HG03378 (cell line): Measurements from ENCODE around the gene ALX4.

ENCODE experiments used
- ATAC-seq: cut with Tn5 transposase; IDR thresholded peaks from one replicate; pipeline ENCODE4 v1.9.1; 2021; ENCODE audit warnings: mild to moderate bottlenecking, moderate library complexity; ENCODE audit not compliant: unreplicated experiment

ALX4 gene

DNA sequence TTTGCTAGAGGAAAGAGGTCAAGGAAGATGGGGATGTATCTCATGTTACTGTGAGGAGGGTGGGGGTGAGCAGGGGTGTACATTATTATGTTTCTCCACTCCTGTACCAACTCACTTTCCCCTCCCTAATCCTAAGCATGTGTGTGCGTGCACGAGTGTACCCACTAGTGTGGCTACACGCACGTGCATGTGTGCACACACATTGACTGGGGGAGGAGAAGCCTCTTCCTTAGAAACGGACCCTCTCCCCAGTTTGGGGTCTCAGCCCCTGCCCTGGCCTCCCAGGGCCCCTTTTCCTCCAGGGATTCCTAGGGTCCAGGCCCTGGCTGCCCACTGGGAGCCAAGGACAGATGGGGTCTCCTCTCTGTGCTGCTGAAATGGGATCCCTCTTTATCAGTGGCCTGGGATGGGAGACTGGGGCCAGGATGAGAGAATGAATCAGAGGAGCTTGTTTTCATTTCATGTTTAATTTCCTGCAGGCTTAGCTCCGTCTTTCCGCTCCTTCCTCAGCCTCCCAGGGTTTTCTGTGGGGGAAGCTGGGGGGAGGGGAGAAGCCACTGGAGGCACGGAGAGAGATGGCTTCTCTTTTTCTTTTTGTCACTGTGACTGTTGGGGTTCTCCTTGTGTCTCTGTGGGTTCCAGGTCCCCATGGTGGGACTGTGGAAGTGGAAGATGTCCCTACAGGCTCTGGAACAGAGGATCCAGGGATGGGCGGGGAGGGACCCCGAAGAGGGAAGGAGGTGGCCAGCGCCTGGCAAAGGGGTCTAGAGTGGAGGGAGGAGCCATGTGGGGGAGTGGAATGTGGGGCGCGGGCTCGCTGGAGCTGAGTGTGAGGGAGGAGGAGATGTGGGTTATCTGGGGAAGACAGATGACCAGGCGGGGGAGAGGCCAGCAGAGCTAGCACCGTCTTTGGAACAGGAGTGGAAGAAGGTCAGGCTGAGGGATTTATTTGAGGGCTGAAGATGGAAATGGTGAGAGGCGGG is 40.3 kb downstream of the ALX4 start:
- no peak for ATAC-seq

DNA sequence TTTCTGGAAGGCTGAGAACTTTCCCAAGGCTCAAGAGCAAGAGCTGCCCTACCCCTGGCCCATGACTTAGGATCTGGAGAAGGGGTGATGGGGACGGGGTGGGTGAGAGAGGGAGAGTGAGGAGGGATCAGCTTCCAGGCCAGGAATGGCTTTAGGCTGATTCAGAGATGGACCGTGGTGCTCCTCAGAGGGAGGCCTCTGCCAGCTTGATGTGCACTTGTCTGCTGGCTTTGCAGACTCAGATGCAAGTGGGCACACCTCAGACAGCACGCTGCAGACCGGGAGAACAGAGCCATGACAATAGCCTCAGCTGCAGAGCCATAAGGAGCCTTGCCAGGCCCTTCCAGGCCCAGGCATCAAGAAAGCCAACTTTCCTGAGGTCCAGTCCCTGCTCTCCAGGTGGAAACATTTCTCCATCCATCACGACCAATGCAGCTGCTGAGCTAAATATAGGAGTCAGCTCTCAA is 41.3 kb downstream of the ALX4 start:
- no peak for ATAC-seq

DNA sequence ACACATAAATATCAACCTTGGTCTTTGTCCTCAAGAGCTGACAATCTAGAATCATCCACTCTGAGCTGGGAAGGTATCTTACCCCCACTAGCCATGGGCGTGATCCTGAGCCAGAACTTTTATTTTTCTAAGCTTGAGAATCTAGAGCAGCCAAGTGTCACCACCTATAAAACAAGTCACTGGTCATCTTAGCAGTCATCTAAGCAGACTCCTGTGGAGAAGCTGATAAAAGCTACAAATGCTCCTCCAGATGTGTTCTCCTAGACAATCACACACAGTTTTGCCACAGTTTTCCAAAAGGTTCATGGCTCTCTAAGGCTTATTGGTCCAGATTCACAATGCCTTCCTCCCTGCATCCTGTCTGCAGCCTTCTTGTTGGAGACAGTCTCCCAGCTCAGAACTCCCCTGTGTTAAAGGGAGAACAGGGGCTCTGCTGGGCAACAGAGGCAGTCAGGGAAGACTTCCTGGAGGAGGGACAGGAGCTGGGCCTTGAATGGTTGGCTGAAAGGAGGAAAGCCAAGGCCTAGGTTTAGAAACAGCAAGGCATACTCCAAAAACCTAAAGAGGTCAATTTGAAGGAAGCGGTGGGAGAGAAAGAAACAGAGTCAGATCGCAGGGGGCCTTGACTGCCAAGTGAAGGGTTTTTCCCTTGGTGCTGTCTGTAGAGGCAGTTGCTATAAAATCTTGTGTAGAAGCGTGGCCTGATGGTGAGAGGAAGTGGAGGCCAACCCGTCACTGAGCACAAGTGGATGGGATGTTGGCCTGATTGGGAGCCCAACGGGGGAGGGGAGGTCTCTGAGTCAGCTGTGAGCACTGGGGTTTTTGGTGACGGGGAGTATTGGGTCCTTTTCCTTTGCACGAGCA is 42.0 kb downstream of the ALX4 start:
- ATAC-seq: no peak

DNA sequence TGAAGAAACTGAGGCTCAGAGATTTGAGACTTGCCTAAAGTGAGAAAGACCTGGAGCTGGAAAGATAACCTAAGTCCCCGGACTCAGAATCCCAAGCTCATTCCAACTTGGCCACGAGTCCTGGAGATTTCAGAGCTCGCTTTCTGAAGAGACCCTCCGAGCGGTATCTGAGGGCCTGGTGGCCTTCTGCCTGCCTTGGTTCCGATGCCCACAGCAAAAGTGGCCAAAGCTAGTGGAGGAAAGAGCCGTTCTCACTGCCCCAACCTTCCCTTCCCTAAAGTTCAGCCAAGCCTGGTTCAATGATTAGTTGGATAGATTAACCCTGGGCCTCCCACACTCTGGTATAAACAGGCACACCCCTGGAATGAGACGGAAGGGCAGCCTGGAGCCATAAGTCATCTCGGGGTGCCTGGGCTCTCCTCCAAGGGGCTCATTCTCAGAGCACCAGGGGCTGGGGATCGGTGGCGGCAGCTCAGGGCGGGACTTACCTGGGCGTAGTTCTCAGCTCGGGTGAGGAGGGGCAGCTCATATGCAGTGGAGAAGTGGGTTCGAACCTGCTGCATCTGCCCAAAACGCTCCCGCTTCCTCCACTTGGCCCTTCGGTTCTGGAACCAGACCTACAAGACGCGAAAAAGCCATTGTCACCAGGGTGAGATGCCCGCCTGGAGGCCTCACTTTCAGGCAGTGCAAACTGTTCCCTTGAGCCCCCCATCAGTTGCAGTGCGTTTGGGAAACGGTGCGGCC is 42.8 kb downstream of the ALX4 start:
- no peak for ATAC-seq

DNA sequence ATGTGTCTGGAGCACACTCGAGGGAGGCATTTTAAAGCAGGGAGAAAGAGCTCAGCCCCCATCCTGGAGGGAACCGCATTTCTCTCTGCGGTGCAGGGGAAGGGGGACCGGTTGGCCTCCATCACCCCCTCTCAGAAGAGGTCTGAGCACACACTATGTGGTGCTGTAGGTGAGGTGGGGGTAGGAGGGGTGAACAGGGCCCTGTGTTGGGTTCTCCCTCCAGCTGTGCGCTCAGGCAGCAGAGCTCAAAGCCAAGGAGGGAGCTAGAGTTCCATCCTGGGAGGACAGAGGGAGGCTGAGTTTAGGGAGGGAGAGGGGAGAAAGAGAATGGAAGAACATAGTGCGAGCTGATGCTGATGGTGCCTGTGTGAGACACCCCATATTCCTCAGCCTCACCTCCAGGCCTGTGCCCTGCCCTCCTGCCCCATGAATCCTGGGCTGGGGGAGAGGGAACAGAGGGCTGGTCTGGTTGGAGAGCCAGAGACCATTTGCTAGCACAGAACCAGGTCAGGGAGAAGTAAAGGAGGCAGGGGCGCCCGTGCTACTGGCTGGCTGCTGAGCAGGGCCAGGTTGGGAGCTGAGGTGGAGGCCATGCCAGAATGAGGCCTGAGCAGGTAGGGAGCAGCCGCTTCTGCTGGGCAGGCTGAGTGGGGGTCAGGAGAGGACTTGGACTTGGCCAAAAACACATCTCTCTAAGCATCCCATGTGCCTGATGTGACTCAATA is 43.7 kb downstream of the ALX4 start:
- no peak for ATAC-seq

DNA sequence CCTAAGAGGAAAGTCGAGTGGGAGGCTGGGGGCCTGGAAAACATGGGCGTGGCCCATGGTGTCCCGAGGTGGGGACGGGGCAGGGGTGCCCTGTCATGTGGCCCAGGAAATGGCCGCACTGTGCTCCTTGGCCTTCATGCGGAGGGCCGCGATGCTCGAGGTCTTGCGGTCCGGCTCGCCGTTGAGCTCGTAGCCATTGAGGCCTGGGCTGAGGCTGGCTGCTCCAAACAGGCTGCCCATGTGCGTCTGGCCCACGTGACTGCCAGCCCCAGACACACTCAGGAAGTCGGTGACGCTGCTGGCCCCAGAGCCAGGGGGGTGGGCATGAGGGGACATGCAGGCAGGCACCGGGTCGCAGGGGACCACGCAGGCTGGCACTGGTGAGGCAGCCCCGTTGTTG is 45.2 kb downstream of the ALX4 start:
- no peak for ATAC-seq

DNA sequence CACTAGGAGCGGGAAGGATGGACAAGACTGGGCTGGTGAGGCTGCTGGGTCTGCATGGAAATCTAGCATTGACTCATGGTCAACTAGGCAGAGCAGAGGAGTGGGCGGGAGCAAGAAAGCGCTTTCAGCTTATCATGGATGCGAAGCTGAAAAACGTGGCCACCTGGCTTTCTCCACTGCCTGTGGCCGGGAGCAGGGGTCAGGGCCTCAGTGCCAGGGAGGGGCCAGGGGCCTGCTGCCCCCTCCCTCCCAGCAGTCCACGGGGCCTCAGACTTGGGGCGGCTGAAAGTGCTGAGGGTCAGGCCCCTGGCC is 45.5 kb downstream of the ALX4 start:
- ATAC-seq: no peak

DNA sequence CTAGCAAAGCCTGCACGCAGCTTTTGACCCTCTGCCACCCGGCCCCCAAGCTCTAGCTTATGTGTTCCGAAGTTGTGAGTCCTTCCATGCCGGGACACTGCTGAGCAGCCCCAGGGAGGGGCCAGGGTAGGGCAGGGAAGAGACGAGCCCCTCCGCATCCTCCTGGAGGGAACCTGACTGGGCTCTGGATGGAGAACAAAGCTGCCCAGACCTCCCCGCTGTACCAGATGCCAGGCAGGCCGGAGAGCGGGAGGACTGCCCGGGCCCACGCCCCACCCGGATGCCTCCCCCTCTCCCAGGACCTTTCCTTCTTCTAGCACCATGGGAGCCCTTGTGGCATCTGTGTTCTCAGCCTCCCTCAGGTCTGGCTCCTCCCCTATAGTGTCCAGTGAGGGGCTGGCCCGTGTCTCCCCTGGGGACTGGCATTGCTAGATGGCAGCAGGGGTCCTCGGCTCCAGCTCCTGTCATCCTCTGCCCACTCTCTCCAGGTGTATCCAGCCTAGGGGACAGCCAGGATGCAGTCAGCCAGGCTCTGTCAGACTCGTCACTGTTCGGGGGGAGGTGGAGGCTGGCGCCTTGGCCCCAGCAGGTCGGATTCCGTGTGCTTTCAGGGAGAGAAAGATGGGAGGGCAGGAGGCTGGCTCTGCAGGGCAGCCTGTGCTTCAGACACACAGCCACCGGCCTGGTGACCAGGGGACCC is 46.1 kb downstream of the ALX4 start:
- no peak for ATAC-seq

DNA sequence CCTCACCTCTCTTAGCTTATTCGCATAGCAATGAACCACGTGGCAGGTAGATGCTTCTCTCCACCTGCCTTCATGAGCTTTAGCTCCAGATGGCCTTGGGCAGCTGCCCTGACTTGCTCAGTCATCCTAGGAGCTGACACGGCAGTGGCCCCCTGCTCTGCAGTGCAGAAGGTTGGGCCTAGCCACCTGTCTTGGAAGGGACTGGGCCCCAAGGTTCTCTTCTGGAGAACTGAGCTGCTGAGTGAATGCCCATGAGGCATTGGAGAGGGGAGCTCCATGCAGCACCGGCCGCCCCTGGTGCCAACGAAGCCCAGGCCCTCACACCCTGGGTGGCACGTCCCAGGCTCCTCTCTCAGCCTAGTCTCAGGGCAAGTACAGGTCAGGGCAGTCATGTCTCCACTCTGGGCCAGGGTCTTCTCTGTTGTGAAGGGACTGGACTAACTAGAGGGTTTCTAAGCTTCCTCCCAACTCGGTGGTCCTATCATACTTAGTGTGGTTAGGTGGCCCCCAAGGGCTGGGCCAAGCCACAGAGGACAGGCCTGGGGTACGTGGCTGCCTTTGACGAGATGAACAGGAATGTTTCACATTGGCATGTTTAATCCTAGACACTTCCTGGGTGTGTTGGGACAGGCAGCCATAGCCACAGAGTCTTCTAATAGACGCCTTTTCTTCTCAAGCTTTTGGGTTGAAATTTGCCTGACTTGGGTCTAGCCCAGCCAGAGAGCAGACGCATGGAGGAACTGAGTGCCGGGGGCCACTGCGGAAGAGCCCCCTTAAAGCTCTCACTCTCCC is 47.9 kb downstream of the ALX4 start:
- no peak for ATAC-seq

DNA sequence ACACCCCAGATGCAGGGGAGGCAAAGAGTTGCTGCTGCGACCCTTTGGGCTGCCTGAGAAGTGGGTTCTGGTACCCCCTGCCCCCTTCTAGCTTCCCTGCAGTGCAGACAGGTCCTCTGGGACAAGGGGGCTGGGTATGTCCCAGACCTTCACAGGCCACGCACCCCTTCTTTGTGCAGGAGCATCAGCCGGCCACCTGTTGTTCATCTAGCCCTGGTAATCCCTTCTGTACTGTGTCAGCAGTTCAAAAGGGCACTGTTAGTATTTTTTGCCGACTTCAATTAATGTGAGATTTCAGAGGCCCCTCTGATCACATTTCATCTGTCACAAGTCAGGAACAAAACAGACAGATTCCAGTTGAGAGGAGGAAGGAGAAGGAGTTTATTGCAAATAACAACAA is 49.9 kb downstream of the ALX4 start:
- no peak for ATAC-seq

DNA sequence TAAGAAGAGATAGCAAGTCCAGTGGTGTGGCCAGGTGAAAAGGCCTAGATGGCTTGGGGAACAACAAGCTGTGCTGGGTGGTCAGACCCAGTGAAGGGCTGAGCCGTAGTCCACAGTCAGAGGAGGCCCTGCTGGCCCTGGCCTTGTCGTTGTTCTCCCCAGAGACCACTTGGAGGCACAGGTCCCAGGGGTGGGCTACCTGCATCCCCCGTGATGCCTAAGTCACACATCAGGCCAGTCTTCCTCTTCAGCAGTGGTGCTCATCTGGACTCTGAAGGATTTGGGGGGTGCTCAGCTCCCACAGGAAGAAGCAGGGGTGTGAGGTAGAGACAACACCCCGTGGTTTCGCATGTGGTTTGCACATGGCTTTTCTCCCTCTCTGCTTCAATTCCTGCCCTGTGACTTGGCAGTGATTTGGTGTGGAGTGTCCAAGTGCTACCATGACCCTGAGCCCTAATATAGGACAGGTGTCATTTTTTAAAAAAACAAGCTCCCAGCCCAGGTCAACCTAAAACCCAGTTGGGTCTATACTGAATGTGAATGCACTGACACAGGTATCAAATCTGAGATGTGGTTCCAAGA is 51.0 kb downstream of the ALX4 start:
- no peak for ATAC-seq

DNA sequence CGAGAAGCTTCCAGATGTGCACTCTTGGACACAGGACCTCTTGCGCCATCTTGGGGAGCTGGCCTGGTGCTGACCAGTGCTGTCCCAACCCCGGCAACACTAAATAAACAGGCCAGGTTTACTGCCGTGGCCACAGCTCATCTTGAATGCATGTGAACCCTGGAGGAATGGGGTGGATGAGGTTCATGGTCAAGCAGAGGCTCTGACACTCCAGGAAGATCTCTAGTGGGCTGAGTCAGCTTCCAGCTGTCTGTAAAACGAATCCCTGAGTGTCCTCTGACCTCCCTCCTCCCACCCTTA is 51.8 kb downstream of the ALX4 start:
- no peak for ATAC-seq

DNA sequence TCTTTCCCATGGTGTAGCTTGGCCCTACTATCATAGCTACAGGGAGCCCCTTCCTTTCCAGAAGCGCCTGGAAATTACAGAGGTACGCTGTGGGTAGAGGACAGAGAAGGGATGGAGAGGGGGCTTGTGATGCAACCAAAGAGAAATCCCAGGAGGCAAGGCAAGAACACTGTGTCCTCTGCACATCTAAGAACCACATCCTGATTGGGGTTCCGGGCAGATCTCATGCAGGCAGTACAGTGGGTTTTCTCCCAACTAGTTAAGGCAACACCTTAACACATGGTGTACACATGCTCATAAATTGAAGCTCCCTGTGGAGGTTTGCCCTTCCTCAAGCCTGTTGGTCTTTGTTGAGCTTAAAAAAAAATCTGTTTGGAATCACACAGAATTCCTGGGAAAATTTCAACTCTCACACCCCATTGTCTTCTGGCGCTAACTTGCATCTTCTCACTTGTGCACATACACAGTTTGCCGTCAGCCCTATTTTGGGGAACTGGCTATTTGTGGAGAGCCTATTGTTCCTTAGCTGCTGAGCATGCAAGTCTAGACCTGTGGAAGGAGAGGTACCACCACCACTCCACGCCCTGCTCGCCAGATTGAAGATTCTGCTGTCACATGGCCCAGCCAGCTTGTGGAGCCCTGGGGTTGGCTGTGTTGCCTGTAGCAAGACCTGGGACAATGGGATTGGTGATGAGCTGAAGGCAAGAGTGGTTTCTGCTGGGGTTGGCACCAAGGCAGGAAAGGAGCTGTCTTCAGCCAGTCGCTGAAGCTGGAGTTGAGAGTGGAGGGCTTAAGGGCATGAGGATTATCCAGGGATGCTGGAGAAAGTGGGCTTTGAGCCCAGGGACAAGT is 52.4 kb downstream of the ALX4 start:
- ATAC-seq: no peak

DNA sequence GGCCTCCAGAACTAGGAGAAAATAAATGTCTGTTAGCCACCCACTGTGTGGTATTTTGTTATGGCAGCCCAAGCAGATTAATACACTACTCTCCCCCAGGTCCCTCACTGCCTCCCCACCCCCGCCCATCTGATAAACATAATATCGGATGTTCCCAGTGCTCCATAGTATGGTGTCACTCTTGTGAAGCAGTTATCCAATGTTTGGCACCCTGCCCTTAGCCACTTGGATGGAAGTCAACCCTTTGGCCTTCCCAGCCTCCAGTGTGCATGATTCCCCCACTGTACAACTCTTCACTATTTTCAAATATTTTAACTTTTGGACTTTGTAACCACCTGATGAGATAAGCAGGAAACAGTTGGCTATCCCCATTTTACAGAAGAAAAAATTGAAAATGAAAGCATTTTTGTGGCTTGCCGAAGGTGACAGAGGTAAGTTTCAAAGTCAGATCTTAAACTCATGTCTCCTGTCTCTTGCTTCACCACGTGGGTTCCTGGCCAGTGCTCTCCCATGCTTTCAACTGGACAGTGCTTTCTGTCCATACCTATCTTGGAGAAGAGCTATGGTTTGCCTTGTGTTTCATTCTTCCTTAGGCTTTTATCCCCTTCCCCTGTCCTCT is 53.2 kb downstream of the ALX4 start:
- no peak for ATAC-seq

DNA sequence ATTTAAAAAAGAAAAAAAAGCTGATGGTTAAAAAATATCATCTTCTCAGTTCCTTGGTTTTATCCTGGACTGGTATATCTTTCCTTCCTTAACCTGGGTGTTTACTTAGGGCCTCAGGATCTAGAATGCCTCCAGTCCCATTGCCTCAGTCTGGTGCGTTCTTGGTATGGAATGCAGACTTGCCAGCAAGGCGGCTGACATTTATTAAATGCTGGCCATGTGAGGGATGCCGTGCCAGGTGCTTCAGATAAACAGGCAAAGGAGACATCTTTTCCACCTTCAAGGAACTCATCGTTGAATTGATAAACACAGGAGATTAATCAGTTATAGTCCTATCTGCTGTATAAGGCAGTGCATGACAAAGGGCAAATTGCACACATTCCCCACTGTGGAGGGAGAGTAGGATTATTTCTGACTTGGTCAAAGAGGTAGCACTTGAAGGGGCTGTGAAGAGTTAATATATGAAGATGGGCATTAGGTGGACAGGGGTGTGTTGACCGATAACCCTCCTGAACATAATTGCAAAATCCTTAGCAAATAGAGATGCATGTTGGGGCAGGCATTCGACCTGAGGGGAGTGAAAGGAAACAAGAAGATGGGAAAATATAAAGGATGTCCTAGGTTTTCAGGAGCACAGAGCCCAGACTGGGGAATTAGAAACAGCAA is 54.4 kb downstream of the ALX4 start:
- ATAC-seq: no peak

DNA sequence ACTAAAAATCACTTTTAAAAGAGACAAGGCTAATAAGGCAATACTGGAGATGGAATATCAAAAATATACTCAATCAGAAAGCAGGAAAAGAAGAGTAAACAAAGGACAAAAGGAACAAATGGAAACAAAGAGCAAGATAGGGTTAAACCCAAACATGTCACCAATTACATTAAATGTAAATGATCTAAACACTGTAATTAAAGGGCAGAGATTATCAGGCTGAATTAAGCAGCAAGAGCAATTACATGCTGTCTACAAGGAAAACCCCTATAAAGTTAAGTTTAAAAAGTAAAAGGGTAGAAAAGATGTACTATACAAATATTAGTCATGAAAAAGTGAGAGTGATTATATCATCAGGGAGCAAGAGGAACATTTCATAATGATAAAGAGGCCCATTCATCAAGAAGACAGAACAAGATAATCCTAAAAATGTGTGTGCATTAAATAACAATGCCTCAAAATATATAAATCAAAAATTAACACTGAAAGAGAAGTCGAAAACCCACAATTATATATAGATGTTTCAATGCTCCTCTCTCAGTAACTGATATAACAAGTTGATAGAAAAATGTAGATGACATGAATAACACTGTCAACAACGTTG is 56.8 kb downstream of the ALX4 start:
- no peak for ATAC-seq

DNA sequence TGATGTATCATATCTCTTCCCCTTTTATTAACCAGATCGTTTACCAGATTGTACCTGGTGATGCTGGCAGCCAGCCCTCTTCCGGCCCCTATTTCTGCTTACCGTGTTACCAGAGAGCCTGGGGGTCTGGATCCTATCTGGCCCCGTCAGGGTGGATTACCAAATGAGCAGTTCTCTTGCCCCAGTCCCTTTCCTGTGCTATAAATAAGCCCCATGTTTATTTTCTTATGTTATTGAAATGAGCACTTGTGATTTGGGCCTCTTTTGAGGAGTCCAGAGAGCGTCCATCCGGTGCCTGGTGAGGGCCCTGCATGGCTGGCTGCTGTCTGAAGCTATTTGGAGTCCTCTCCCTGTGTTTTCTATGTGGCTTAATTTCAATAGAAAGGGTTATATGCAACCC is 59.5 kb downstream of the ALX4 start:
- no peak for ATAC-seq
